ENCODE measurements around the gene ATAD2B.
"Not testable (repeated sequence)": the region's sequence is repeated elsewhere in the genome, so short reads cannot be mapped to it uniquely, and the experiment has no call there.

Gene ATAD2B

DNA sequence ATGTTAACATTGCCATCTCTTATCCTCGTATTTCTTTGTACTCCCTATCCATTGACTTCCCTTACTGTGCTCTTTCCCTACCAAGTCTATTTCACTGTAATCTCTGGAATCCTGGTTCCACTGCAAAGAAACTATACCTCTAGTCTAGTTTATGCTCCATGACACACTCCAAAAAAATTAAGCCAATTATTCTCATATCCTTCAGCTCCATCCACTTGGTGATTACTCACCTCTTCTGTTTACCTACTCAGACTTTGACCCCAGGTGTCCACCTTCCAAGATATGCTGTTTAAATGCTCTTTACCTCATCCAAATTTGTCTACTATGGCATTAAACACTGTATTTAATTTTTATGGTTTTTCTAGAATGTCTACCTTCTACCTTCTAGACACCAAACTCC, 137.9 kb downstream of the ATAD2B start:
- no peaks in the 10 kb centered on the region for H3K9me3 ChIP-seq
- peaks cover 0 to 15% (median 2%) of the 10 kb centered on the region in 4 donors for H3K4me1 ChIP-seq
- no peak for DNase-seq
- H3K4me3 ChIP-seq = no peak overlapping the region
- H3K27me3 ChIP-seq = no peaks in the 10 kb centered on the region
- H3K27ac ChIP-seq = no peak overlapping the region
- TF ChIP-seq, protein P1, sequence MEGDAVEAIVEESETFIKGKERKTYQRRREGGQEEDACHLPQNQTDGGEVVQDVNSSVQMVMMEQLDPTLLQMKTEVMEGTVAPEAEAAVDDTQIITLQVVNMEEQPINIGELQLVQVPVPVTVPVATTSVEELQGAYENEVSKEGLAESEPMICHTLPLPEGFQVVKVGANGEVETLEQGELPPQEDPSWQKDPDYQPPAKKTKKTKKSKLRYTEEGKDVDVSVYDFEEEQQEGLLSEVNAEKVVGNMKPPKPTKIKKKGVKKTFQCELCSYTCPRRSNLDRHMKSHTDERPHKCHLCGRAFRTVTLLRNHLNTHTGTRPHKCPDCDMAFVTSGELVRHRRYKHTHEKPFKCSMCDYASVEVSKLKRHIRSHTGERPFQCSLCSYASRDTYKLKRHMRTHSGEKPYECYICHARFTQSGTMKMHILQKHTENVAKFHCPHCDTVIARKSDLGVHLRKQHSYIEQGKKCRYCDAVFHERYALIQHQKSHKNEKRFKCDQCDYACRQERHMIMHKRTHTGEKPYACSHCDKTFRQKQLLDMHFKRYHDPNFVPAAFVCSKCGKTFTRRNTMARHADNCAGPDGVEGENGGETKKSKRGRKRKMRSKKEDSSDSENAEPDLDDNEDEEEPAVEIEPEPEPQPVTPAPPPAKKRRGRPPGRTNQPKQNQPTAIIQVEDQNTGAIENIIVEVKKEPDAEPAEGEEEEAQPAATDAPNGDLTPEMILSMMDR (IDR thresholded peaks at IDR 0.05) = no peak
- peaks cover 5 to 14% (median 13%) of the 10 kb centered on the region in 3 donors for H3K36me3 ChIP-seq
- intact Hi-C loops (cut with DNase I; ENCODE audit: low total_unique reads) = no loop called here

DNA sequence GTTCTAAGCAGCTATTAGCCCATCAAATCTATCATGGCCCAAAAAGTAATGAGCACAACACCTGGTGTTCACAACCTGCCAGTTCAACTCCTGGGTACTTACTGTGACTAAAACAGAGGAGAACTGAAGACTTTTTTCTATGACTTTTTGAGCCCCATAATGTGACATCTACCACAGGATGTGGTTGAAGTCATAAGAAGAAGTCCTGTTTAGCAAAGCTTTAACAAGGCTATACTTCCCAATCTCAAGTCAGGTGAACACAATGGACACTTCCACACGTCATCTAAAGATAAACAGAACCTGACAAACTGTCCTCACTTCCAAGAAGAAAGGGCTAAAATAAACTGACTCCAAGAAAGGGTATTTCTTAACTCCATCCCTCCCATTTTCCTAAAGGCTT, 138.8 kb downstream of the ATAD2B start:
- Histone ChIP-seq H3K9me3 (no peaks in the 10 kb centered on the region), H3K4me3 (no peak overlapping the region), H3K4me1 (peaks cover 0 to 15% (median 2%) of the 10 kb centered on the region in 4 donors), H3K36me3 (peaks cover 5 to 14% (median 13%) of the 10 kb centered on the region in 3 donors), H3K27me3 (no peaks in the 10 kb centered on the region), H3K27ac (no peak overlapping the region)
- intact Hi-C loops (cut with DNase I; ENCODE audit: low total_unique reads) = no loop called here
- TF ChIP-seq, protein P1 (IDR thresholded peaks at IDR 0.05) = no peak
- DNase-seq = no peak

DNA sequence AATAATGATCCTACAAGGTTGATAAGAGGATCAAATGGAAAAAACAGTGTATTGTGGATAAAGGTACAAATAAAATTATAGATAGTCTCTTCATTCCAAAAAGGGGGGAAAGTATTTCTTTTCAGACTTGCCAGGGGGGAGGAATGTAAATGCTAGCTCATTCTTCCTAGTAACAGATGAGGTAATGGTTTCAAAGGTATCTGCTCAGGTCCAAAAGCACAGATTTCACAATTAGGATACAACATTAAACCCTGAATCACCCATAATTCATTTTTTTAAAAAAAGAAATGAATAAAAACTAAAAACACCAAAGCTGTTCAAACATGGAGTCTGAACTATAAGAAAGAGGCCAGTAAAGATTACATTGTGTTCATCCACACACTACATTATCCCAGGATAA, 142.0 kb downstream of the ATAD2B start:
- Histone ChIP-seq H3K27ac (no peak overlapping the region), H3K4me1 (no peaks in the 10 kb centered on the region), H3K9me3 (no peaks in the 10 kb centered on the region), H3K36me3 (peaks cover 17 to 21% (median 18%) of the 10 kb centered on the region in 3 donors), H3K4me3 (no peak overlapping the region), H3K27me3 (no peaks in the 10 kb centered on the region)
- TF ChIP-seq, protein P1 (IDR thresholded peaks at IDR 0.05) = no peak
- no peak for DNase-seq
- intact Hi-C loops (cut with DNase I; ENCODE audit: low total_unique reads) = no loop called here

DNA sequence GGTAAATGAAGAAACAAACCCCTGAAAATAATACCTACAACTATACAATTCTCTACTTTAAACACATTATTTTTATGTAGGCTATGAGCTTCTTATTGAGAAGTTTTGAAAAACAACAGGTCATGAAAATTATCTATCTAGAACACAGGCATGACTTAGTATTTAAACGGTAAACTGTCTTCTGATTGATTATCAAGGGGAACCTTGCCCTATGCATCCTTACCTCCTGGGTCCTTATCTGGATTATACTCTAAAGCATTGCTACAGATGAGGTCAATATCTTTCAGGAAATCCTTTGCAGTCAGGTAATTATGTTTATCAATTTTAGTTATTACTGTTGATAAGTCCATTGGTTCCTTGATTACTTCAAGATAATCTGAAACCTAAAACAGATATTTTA, 144.3 kb downstream of the ATAD2B start:
- H3K36me3 ChIP-seq = peaks cover 18 to 23% (median 20%) of the 10 kb centered on the region in 3 donors
- TF ChIP-seq, protein P1 (IDR thresholded peaks at IDR 0.05) = no peak

DNA sequence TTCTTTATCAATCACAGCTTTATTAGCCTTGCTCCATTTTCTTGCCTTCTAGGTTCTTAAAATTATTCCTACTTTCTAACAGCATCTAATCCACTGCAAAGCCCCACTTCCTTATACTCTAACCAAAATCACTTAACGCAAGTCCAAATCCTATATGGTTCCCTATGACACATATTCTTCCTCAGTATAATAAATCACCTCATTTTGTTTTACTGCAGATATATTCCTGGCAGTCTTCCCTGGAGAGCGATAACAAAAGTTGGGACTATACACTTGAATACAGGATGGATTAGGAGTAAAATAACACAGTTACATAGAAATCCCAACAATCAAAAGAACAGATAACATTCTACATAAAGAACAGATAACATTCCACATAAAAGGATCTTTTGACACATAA, 144.8 kb downstream of the ATAD2B start:
- Histone ChIP-seq H3K4me3 (no peak overlapping the region), H3K27me3 (no peaks in the 10 kb centered on the region), H3K9me3 (no peaks in the 10 kb centered on the region), H3K36me3 (peaks cover 18 to 23% (median 20%) of the 10 kb centered on the region in 3 donors), H3K4me1 (no peaks in the 10 kb centered on the region), H3K27ac (no peak overlapping the region)
- intact Hi-C loops (cut with DNase I; ENCODE audit: low total_unique reads) = no loop called here
- TF ChIP-seq, protein P1 (IDR thresholded peaks at IDR 0.05) = no peak
- no peak for DNase-seq

More for the DNA sequence above, 144.3 kb downstream of the ATAD2B start:
- no peaks in the 10 kb centered on the region for H3K9me3 ChIP-seq
- DNase-seq = no peak
- H3K4me1 ChIP-seq = no peaks in the 10 kb centered on the region
- intact Hi-C loops (cut with DNase I; ENCODE audit: low total_unique reads) = no loop called here
- H3K27me3 ChIP-seq = no peaks in the 10 kb centered on the region
- no peak overlapping the region for H3K27ac ChIP-seq
- H3K4me3 ChIP-seq = no peak overlapping the region

DNA sequence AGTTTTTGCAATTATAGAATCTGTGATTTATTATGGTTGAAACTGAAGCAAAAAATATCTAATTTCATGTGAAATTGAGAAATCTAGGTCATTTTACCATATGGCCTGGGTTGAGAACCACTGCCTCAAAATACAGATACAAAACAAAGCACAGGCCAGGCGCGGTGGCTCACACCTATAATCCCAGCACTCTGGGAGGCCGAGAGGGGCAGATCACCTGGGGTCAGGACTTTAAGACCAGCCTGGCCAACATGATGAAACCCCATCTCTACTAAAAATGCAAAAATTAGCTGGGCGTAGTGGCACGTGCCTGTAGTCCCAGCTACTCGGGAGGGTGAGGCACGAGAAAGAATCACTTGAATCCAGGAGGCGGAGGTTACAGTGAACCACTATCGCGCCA, 146.5 kb downstream of the ATAD2B start:
- H3K4me3 ChIP-seq; H3K9me3 ChIP-seq; H3K27me3 ChIP-seq; H3K4me1 ChIP-seq; intact Hi-C loops (cut with DNase I; ENCODE audit: low total_unique reads); DNase-seq; H3K27ac ChIP-seq: not testable (repeated sequence)
- H3K36me3 ChIP-seq = peaks cover 12 to 18% (median 12%) of the 10 kb centered on the region in 3 donors

Measured in tibial artery (tissue), 4 donors.